HepG2 (cell line): ENCODE measurements around the gene PCNT. TPM values are rescaled to one million over a fixed set of nuclear protein-coding genes. Genes with fewer than 3 reads are reported as not detected.

Experiments
- ATAC-seq: fragments of 200-7000 bp; cut with Tn5 transposase; 3 replicates; pipeline ENCODE4 v1.9.1; 2020; ENCODE audit warnings: mild to moderate bottlenecking, moderate library complexity
- BruUV-seq: library from RNA; stranded (reverse); fragments of 400-500 nt; replicated peaks from 2 replicates; lab custom pipeline; 2021; lab: Mats Ljungman, UMichigan
- CTCF ChIA-PET: fragments of 300-600 bp; formaldehyde crosslinking; extraction: SDS; loops from one replicate; lab custom pipeline; 2021; ENCODE audit warnings: low total read pairs, inconsistent platforms, low intra/inter-chr PET ratio; lab: Yijun Ruan, JAX
- POLR2A ChIA-PET: fragments of 350-600 bp; sonication (Branson Sonifier 250); formaldehyde crosslinking; loops from one replicate; lab custom pipeline; 2020; ENCODE audit warnings: antibody characterized with exemption, inconsistent platforms; lab: Yijun Ruan, JAX
- DNase-seq: peaks from one replicate; pipeline ENCODE4 v3.0.0-alpha.2; 2015; ENCODE audit warnings: low spot score
- FAIRE-seq: peaks from 3 replicates; lab custom pipeline; 2011; peaks lifted over from hg19 to GRCh38; lab: Jason Lieb, UNC
- H2AFZ ChIP-seq: one replicate; pipeline ENCODE4 v1.6.1; 2011; ENCODE audit warnings: low read length, inconsistent platforms
- H3K27ac ChIP-seq: fragments of 300-600 bp; 3 replicates; pipeline ENCODE4 v1.8.0; 2011; ENCODE audit warnings: mixed run types, mild to moderate bottlenecking, mixed read lengths, low read length, inconsistent platforms; ENCODE audit not compliant: insufficient read depth; ENCODE audit errors: extremely low read length
- H3K27me3 ChIP-seq, 2 experiments: fragments of 200-600 bp in 1 of 2; 2 replicates in 1 of 2; 3 replicates in 1 of 2; pipeline versions ENCODE4 v1.6.0 to v1.8.0; 2011; ENCODE audit warnings: low read length in 2 of 2, mild to moderate bottlenecking in 2 of 2, moderate library complexity in 2 of 2, inconsistent platforms in 1 of 2; ENCODE audit not compliant: insufficient read depth in 2 of 2, control insufficient read depth in 1 of 2
- H3K36me3 ChIP-seq, 2 experiments: fragments of 200-600 bp in 1 of 2; replicated peaks in 1 of 2; 2 replicates in 1 of 2; 3 replicates in 1 of 2; pipeline versions ENCODE4 v1.5.1 to v1.8.0; 2011; ENCODE audit warnings: low read length in 2 of 2, inconsistent platforms in 1 of 2; ENCODE audit not compliant: insufficient read depth in 2 of 2, control insufficient read depth in 1 of 2
- H3K4me1 ChIP-seq: 2 replicates; pipeline ENCODE4 v1.5.1; 2012; ENCODE audit warnings: low read length, inconsistent platforms; ENCODE audit not compliant: insufficient read depth
- H3K4me2 ChIP-seq: 2 replicates; pipeline ENCODE4 v1.6.0; 2011; ENCODE audit warnings: low read depth, low read length, inconsistent platforms
- H3K4me3 ChIP-seq, 3 experiments: fragments of 200-600 bp in 1 of 3; sonication (generic), shearing (Covaris generic) in 1 of 3; replicated peaks in 1 of 3; 2 replicates each; pipeline ENCODE4 v1.5.1; 2011 to 2016; ENCODE audit warnings: low read length in 3 of 3, inconsistent platforms in 2 of 3, low read depth in 2 of 3, mild to moderate bottlenecking in 2 of 3, control low read depth in 1 of 3, mixed read lengths in 1 of 3; ENCODE audit not compliant: insufficient read depth in 1 of 3
- H3K79me2 ChIP-seq: one replicate; pipeline ENCODE4 v1.6.1; 2011; ENCODE audit warnings: low read length, inconsistent platforms; ENCODE audit not compliant: insufficient read depth
- H3K9ac ChIP-seq: 2 replicates; pipeline ENCODE4 v1.6.0; 2011; ENCODE audit warnings: mild to moderate bottlenecking, low read depth, low read length, inconsistent platforms; ENCODE audit not compliant: insufficient read depth
- H3K9me3 ChIP-seq: 2 replicates; pipeline ENCODE4 v1.5.1; 2012; ENCODE audit warnings: mild to moderate bottlenecking, low read length
- H4K20me1 ChIP-seq: 2 replicates; pipeline ENCODE4 v1.6.0; 2011; ENCODE audit warnings: inconsistent platforms, mild to moderate bottlenecking, low read length, moderate library complexity; ENCODE audit not compliant: insufficient read depth
- DNMT1 ChIP-seq: sonication (generic); formaldehyde crosslinking; IDR thresholded peaks from 2 replicates; pipeline ENCODE4 v1.5.1; 2020; ENCODE audit warnings: mild to moderate bottlenecking, missing genetic modification reagents
- HNRNPK ChIP-seq: fragments of 200-400 bp; formaldehyde crosslinking; IDR thresholded peaks from 2 replicates; pipeline ENCODE4 v1.6.1; 2018; ENCODE audit warnings: low read length, low read depth, moderate library complexity, mild to moderate bottlenecking; ENCODE audit not compliant: poor library complexity, severe bottlenecking
- PCBP1 ChIP-seq: fragments of 200-400 bp; formaldehyde crosslinking; IDR thresholded peaks from 2 replicates; pipeline ENCODE4 v1.6.1; 2017; ENCODE audit warnings: mild to moderate bottlenecking, low read depth, low read length, borderline replicate concordance
- PRMT3 ChIP-seq: sonication (generic); formaldehyde crosslinking; IDR thresholded peaks from 2 replicates; pipeline ENCODE4 v1.8.1; 2022; ENCODE audit warnings: low read depth, mild to moderate bottlenecking, moderate library complexity, missing genetic modification reagents, borderline replicate concordance
- ZNF468 ChIP-seq: sonication (generic); formaldehyde crosslinking; IDR thresholded peaks from 2 replicates; pipeline ENCODE4 v1.8.0; 2022; ENCODE audit warnings: mild to moderate bottlenecking, moderate library complexity, missing genetic modification reagents
- WGBS: methylation state at CpG from one replicate; pipeline ENCODE4 v1.1.6; 2017; ENCODE audit warnings: low lambda C conversion rate; 5-methylcytosine and 5-hydroxymethylcytosine counted together
- in situ Hi-C: cut with HindIII; loops from 2 replicates; pipeline ENCODE4 v1.10.0; 2017; ENCODE audit warnings: low pct_unique_long_range_greater_than_20kb; ENCODE audit not compliant: extremely low pct_ligation_motif_present
- intact Hi-C: fragments of 100-400 bp; cut with micrococcal nuclease; formaldehyde crosslinking; loops from one replicate; pipeline ENCODE4 v1.10.0; 2022; ENCODE audit not compliant: unreplicated experiment
- polyA plus RNA-seq, 8 experiments: library from polyadenylated mRNA; depleted of rRNA in 3 of 8; stranded (reverse) in 7 of 8; unstranded in 1 of 8; fragments of >200 nt; fragmentation: Illumina TruSeq in 4 of 8; extraction: Trizol in 4 of 8; gene quantifications; 2 replicates each; pipeline versions ENCODE4 v1.2.1 to v1.2.3, GENCODE V29; 2011 to 2016; ENCODE audit warnings: low read depth in 4 of 8, missing spikeins in 1 of 8, mixed read lengths in 1 of 8; ENCODE audit not compliant: insufficient read depth in 1 of 8
- total RNA-seq, 5 experiments: library from RNA; depleted of rRNA; stranded (reverse); fragments of >200 nt; fragmentation: Illumina TruSeq; extraction: Trizol; gene quantifications; 2 replicates each; pipeline ENCODE4 v1.2.3, GENCODE V29; 2016; ENCODE audit warnings: low read depth in 1 of 5
- TF ChIP-seq, protein P1 (sequence below): sonication (generic); formaldehyde crosslinking; IDR thresholded peaks from 2 replicates; pipeline ENCODE4 v1.9.0; 2021; ENCODE audit warnings: missing genetic modification reagents, borderline replicate concordance
- TF ChIP-seq, protein P2 (sequence below): sonication (generic); formaldehyde crosslinking; conservative IDR thresholded peaks from 2 replicates; pipeline ENCODE4 v1.4.0; 2020; ENCODE audit warnings: missing genetic modification reagents

The PCNT gene
- total and polyA plus RNA-seq, 2 of the 13 experiments (the other 11 are each of a cell fraction or from before 2014, with no cell fraction given), result 5.6 to 12.4 TPM

- TF ChIP-seq, protein P1, sequence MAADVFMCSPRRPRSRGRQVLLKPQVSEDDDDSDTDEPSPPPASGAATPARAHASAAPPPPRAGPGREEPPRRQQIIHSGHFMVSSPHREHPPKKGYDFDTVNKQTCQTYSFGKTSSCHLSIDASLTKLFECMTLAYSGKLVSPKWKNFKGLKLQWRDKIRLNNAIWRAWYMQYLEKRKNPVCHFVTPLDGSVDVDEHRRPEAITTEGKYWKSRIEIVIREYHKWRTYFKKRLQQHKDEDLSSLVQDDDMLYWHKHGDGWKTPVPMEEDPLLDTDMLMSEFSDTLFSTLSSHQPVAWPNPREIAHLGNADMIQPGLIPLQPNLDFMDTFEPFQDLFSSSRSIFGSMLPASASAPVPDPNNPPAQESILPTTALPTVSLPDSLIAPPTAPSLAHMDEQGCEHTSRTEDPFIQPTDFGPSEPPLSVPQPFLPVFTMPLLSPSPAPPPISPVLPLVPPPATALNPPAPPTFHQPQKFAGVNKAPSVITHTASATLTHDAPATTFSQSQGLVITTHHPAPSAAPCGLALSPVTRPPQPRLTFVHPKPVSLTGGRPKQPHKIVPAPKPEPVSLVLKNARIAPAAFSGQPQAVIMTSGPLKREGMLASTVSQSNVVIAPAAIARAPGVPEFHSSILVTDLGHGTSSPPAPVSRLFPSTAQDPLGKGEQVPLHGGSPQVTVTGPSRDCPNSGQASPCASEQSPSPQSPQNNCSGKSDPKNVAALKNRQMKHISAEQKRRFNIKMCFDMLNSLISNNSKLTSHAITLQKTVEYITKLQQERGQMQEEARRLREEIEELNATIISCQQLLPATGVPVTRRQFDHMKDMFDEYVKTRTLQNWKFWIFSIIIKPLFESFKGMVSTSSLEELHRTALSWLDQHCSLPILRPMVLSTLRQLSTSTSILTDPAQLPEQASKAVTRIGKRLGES (CRISPR knock-in tag), result no peak
- TF ChIP-seq ZNF468 (CRISPR knock-in tag), result no peak
- TF ChIP-seq, protein P2, sequence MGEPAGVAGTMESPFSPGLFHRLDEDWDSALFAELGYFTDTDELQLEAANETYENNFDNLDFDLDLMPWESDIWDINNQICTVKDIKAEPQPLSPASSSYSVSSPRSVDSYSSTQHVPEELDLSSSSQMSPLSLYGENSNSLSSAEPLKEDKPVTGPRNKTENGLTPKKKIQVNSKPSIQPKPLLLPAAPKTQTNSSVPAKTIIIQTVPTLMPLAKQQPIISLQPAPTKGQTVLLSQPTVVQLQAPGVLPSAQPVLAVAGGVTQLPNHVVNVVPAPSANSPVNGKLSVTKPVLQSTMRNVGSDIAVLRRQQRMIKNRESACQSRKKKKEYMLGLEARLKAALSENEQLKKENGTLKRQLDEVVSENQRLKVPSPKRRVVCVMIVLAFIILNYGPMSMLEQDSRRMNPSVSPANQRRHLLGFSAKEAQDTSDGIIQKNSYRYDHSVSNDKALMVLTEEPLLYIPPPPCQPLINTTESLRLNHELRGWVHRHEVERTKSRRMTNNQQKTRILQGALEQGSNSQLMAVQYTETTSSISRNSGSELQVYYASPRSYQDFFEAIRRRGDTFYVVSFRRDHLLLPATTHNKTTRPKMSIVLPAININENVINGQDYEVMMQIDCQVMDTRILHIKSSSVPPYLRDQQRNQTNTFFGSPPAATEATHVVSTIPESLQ (CRISPR knock-in tag), result no peak
- TF ChIP-seq PRMT3, result no peak
These were observed 98.8 kb downstream of the PCNT start (continued) for GRCh38 chr21:46422636-46423241.

DNA sequence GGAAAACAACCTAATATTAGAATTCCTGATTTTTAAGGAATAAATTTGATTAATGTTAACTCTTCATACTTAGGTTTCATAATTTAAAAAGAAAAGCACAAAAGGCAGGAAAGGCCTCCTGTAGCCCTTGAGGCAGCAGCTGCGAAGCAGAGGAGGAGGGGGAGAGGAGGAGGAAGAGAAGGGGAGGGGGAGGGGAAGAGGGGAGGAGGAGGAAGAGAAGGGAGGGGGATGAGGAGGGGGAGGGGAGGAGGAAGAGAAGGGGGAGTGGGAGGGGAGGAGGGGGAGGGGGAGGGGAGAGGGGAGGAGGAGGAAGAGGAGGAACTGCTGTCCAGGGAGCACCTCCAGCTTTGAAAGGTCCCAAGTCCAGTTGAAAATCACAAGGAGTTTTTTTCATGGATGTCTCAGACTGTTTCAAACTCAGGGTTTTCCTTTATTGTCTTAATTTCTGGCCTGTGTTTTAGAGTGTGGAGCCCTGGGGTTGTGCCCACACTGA is 99.6 kb downstream of the PCNT start:
- no peak overlapping the region for H3K4me3 ChIP-seq
- BruUV-seq, result no TSS peak
- WGBS, result 93% methylated on average over 1 of the region's 1 CpG
- H3K9ac ChIP-seq, result no peak overlapping the region
- intact Hi-C loops, result no loop called here
- H3K4me1 ChIP-seq, result no peaks in the 10 kb centered on the region
- POLR2A ChIA-PET, result no interaction called here
- no peaks in the 10 kb centered on the region for H4K20me1 ChIP-seq
- H3K9me3 ChIP-seq, result no peaks in the 10 kb centered on the region
- no peak overlapping the region for H3K27ac ChIP-seq
- no peak for TF ChIP-seq DNMT1 (CRISPR knock-in tag)
- TF ChIP-seq PCBP1, result 0 out of 2 replicates have a peak, but pooled peaks have one; percentile 62
- peak; percentile 95 for TF ChIP-seq HNRNPK
- H2AFZ ChIP-seq, result no peak overlapping the region
- CTCF ChIA-PET, result no interaction called here
- in situ Hi-C loops, result no loop called here
- ATAC-seq (no peak), FAIRE-seq (no peak), DNase-seq (no peak)
- no peaks in the 10 kb centered on the region for H3K27me3 ChIP-seq
- H3K4me2 ChIP-seq, result no peak overlapping the region
- no peaks in the 10 kb centered on the region for H3K79me2 ChIP-seq
- H3K36me3 ChIP-seq, result peaks cover 8 to 20% of the 10 kb centered on the region in 2 experiments
